ENCODE data around the gene BMERB1. TPM values are rescaled to one million over a fixed set of nuclear protein-coding genes. Genes with fewer than 3 reads are reported as not detected.
A peak's percentile ranks its signal among the peaks of the same experiment; 100 is the strongest.

BMERB1 gene
- total RNA-seq, 1 donor from 2014 or later, result 20.1 TPM

- H3K4me3 Mint-ChIP-seq (ENCODE audit: unreplicated experiment), result no peak overlapping the region
- Histone ChIP-seq H3K27ac (ENCODE audit: low read depth, low read length) (no peak overlapping the region), H3K4me1 (ENCODE audit: insufficient read depth, low read length) (peaks cover 7% of the 10 kb centered on the region), H3K9ac (ENCODE audit: low read length) (no peak overlapping the region), H3K79me2 (ENCODE audit: insufficient read depth, low read length) (peaks cover 61% of the 10 kb centered on the region), H3K4me2 (ENCODE audit: low read length) (no peak overlapping the region), H4K20me1 (ENCODE audit: insufficient read depth, low read length) (peaks cover 64% of the 10 kb centered on the region), H3K9me3 (ENCODE audit: insufficient read depth, low read depth, low read length) (peaks cover 2% of the 10 kb centered on the region), H3K27me3 (ENCODE audit: insufficient read depth, low read length) (no peaks in the 10 kb centered on the region), H3K4me3 (ENCODE audit: insufficient read depth, low read depth, low read length) (no peak overlapping the region), H2AFZ (ENCODE audit: low read depth, low read length) (no peak overlapping the region), H3K36me3 (ENCODE audit: insufficient read depth, low read length) (no peaks in the 10 kb centered on the region)
- no peak overlapping the region for H3K27ac Mint-ChIP-seq (ENCODE audit: unreplicated experiment)
- no peaks in the 10 kb centered on the region for H3K36me3 Mint-ChIP-seq (ENCODE audit: low read depth, unreplicated experiment)
- FAIRE-seq (no peak), DNase-seq (ENCODE audit: low read depth) (peak; percentile 25)
- H3K27me3 Mint-ChIP-seq (ENCODE audit: low read depth, unreplicated experiment), result no peaks in the 10 kb centered on the region
- peaks cover 19% of the 10 kb centered on the region for H3K4me1 Mint-ChIP-seq (ENCODE audit: low read depth, unreplicated experiment)
- no peaks in the 10 kb centered on the region for H3K9me3 Mint-ChIP-seq (ENCODE audit: unreplicated experiment)
- TF ChIP-seq EZH2 (IDR thresholded peaks at IDR 0.05; ENCODE audit: insufficient read depth, low read length), result no peak
- TF ChIP-seq, protein P1, sequence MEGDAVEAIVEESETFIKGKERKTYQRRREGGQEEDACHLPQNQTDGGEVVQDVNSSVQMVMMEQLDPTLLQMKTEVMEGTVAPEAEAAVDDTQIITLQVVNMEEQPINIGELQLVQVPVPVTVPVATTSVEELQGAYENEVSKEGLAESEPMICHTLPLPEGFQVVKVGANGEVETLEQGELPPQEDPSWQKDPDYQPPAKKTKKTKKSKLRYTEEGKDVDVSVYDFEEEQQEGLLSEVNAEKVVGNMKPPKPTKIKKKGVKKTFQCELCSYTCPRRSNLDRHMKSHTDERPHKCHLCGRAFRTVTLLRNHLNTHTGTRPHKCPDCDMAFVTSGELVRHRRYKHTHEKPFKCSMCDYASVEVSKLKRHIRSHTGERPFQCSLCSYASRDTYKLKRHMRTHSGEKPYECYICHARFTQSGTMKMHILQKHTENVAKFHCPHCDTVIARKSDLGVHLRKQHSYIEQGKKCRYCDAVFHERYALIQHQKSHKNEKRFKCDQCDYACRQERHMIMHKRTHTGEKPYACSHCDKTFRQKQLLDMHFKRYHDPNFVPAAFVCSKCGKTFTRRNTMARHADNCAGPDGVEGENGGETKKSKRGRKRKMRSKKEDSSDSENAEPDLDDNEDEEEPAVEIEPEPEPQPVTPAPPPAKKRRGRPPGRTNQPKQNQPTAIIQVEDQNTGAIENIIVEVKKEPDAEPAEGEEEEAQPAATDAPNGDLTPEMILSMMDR (IDR thresholded peaks at IDR 0.05; ENCODE audit: insufficient read depth, low read depth, low read length), result no peak
Measured at GRCh38 chr16:15464401-15465186, 30.2 kb downstream of the BMERB1 start.

DNA sequence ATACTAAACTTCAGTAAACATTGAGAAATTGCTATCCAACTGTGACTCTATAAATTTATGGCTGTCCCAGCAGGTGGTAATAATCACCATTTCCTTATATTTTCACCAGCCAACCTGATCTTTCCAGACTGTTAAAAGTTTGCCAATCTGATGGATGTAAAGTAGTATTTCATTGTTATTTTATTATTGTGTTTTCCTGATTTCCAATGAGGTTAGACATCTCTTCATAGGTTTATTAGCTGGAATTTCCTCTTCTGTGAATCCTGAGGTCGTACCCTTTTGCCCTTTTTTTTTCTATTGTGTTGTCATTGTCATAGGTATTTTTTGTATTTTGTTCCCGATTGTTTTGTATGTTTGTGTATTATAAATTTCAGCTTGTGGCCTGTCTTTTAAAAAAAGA, 31.7 kb downstream of the BMERB1 start:
- Histone ChIP-seq H3K9ac (ENCODE audit: low read length) (no peak overlapping the region), H3K27me3 (ENCODE audit: insufficient read depth, low read length) (no peaks in the 10 kb centered on the region), H3K27ac (ENCODE audit: low read depth, low read length) (no peak overlapping the region), H2AFZ (ENCODE audit: low read depth, low read length) (no peak overlapping the region), H3K4me2 (ENCODE audit: low read length) (no peak overlapping the region), H3K36me3 (ENCODE audit: insufficient read depth, low read length) (no peaks in the 10 kb centered on the region), H3K9me3 (ENCODE audit: insufficient read depth, low read depth, low read length) (peaks cover 2% of the 10 kb centered on the region), H3K4me3 (ENCODE audit: insufficient read depth, low read depth, low read length) (no peak overlapping the region), H4K20me1 (ENCODE audit: insufficient read depth, low read length) (peaks cover 53% of the 10 kb centered on the region), H3K79me2 (ENCODE audit: insufficient read depth, low read length) (peaks cover 61% of the 10 kb centered on the region), H3K4me1 (ENCODE audit: insufficient read depth, low read length) (peaks cover 5% of the 10 kb centered on the region)
- Mint-ChIP-seq H3K27me3 (ENCODE audit: low read depth, unreplicated experiment) (no peaks in the 10 kb centered on the region), H3K36me3 (ENCODE audit: low read depth, unreplicated experiment) (no peaks in the 10 kb centered on the region), H3K9me3 (ENCODE audit: unreplicated experiment) (peaks cover 2% of the 10 kb centered on the region), H3K4me3 (ENCODE audit: unreplicated experiment) (no peak overlapping the region), H3K4me1 (ENCODE audit: low read depth, unreplicated experiment) (peaks cover 8% of the 10 kb centered on the region), H3K27ac (ENCODE audit: unreplicated experiment) (no peak overlapping the region)
- DNase-seq (ENCODE audit: low read depth), result no peak
- TF ChIP-seq EZH2 (IDR thresholded peaks at IDR 0.05; ENCODE audit: insufficient read depth, low read length), result no peak
- TF ChIP-seq, protein P1 (IDR thresholded peaks at IDR 0.05; ENCODE audit: insufficient read depth, low read depth, low read length), result no peak
- no peak for FAIRE-seq

Data from astrocyte (in vitro differentiated cells and primary cell).